GM19193 (cell line): Measurements from ENCODE around the gene IHH.

Source experiments
- POLR2A ChIP-seq: IDR thresholded peaks from 4 replicates; pipeline ENCODE4 v1.6.1; 2011; ENCODE audit not compliant: insufficient read depth, insufficient read length; ENCODE audit errors: extremely low read depth

The IHH gene

DNA sequence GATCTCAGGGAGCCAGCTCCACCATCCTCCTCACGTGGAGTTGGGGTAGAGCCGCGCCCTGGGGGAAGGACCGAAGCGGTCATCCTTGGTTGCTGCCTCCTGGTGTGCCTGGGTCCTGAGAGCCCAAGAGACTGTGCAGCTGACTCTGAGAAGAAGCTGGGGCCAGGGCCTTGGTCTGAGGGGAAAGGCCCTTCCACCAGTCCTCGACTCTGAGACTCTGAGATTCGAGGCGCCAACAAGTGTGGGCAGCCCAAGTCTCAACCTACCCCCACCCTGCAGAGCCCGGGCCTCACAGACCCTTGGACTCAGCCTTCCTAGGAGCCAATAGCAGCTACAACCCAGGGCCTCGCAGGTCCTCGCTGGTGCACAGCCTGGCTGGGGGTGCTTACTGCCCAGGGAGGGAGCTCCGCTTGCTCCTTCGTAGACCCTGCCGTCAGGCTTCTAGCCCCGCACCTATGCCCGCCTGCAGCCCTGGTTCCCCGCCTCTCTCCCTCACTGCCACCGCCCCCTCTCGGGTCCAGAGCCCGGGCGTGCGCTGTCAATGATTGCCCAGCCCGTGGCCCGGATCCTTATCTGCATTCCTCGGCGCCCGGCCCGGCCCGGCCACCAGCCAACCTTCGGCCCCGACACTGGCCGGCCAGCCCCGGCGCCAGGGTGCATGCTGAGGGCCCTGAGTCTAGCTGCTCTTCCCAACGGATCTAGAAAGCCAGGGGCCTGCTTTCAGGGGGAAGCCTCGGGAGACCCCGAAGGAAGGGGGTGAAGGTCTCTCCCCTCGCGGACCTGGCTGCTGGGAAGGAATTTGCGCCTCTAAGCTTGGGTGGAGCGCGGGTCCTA is 2.0 kb downstream of the IHH start:
- no peak for TF ChIP-seq POLR2A

DNA sequence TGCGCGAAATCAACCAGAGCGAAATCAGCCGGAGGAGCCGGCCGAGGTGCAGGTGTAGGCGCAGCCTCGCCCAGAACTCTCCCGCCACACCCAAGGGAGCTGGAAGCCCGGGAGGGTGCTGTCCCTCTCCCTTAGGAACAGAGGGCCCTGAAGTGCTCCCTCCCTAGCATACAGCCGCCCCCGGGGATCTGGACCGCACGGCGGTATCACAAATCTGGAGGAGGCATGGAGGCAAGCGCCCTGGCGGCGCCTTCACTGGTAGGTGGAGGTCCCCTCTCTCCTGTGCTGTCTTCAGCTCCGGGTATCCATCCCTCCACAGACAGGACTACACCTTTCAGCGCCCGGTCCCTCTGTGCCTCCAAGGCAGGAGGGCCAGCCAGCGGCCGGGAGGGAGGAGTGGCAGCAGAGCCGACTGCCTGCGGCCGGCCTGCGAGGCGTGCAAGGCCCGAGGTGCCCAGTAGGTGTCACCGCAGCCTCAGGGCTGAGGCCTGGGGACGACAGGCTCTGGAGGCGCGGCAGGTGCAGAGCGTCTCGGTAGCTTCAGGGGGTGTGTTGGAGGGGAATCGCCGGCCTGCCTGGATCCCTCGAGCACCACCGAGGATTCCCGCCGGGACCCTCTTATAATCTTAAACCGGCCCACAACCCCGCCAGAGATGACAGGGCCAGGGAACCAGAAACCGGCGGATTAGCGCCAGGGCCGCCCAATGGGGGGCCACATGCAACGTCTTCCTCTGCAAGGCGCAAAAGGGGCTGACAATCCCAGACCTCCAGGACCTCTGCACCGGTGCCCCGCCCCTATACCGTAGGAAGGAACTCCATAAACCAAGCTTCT is 2.8 kb downstream of the IHH start:
- no peak for TF ChIP-seq POLR2A

- TF ChIP-seq POLR2A, result no peak
Measured at GRCh38 chr2:219056896-219057708, 3.6 kb downstream of the IHH start.

DNA sequence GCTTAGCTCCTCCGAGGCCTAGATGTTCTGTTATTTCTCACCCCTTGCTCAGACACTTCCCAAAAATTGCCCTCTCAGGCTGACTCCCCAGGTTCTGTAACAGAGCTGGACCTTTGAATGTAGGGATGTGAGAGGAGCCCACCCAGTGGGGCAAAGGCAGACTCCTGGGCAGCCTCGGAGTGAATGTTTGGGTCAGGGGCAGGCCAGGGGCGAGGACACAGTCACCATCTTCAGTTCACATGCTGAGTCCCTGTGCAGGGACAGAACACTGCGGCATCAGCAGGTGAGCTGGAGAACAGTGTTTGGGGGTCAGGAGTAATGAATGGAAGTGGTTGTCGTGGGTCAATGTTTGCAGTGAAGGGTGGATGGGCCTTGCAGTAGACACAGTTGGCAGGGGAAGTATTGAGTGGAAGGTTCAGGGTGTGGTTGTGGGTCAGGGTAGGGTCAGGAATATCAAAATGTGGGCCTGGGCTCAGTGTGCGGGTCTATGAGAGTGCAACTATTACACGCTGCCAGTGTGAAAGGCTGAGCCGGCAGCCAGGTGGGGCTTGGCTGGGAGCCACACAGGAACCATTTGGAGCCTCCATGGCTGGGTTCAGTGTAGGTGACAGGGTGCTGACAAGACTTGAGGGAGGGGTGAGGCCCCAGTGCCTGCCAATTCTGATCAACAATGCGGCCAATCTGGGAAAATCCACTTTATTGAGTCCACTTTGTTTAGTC is 4.4 kb downstream of the IHH start:
- TF ChIP-seq POLR2A, result no peak

GRCh38 chr2:219054956-219055903 is 5.5 kb downstream of the IHH start:
- no peak for TF ChIP-seq POLR2A

GRCh38 chr2:219049282-219049681 is 11.4 kb downstream of the IHH start:
- TF ChIP-seq POLR2A, result no peak

DNA sequence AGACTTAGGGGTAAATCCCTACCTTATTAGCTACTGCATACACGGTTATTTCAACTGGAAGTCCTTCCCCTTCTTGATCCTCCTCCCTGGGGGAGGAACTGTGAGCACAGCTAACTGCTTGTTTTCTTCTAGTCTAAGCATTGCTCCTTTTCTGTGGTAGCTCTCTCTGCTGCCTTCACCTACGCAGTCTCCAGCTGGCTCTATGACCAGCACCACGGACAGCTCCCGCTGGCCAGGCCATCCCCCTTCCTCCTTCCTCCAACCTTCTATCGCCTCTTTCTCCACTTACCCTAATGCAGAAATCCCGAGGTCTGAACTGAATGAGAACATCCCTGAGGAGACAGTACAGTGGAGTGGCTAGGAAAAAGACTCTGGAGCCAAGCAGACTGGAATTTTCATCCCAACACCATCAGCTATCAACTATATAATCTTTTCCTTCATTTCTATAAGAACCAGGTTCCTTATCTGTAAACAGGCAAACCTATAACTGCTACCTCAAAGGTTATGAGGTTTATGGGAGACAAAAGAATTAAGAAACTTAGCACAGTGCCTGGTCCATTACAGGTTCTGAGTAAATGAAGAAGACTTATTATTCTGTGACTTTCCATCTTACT is 14.7 kb downstream of the IHH start:
- TF ChIP-seq POLR2A, result no peak

GRCh38 chr2:219042750-219043149 is 18.0 kb downstream of the IHH start:
- TF ChIP-seq POLR2A, result no peak

GRCh38 chr2:219042157-219042556 is 18.6 kb downstream of the IHH start:
- TF ChIP-seq POLR2A, result no peak

DNA sequence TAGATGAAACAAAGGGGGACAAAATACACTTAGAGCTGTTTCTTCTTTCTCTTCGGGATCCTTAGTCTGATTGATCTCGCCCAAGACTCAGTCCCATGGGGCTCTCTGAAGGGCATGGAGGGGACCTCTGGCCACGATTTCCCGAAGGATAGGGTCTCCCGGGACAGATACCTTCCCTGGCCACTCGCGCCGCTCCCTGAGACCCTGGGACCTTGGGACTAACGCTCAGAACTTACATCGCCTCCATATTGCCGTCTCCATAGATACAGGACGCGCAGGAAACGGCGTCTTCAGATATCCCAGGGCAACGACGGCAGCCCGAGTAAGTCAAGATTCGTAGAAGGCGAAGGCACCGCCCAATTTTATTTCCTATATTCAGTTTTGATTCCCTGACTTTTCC is 19.5 kb downstream of the IHH start, which contains the start of gene CFAP65:
CFAP65 (minus strand) TSS at position 265 of the 400 bp plus-strand sequence. CDS start 2,468 bp downstream, outside the sequence.
- no peak for TF ChIP-seq POLR2A

DNA sequence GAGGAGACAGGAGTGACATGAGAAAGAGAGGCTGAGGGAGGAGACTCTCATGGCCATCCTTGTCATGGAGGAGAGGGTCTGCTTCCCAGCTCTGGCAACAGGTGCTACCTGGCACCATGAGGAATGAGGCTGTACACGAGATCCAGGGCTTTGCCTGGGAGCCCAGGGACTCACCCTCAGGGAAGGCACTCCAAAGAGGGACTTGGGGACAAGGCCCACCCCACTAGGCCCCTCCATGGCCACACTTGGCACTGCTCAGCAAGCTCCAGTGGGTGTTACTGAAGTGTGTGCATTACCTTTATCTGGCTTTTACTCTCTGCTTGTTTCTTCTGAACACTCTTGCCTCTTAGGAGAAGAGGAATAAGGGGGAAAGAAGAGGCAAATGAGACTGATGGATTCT is 22.1 kb downstream of the IHH start:
- no peak for TF ChIP-seq POLR2A

DNA sequence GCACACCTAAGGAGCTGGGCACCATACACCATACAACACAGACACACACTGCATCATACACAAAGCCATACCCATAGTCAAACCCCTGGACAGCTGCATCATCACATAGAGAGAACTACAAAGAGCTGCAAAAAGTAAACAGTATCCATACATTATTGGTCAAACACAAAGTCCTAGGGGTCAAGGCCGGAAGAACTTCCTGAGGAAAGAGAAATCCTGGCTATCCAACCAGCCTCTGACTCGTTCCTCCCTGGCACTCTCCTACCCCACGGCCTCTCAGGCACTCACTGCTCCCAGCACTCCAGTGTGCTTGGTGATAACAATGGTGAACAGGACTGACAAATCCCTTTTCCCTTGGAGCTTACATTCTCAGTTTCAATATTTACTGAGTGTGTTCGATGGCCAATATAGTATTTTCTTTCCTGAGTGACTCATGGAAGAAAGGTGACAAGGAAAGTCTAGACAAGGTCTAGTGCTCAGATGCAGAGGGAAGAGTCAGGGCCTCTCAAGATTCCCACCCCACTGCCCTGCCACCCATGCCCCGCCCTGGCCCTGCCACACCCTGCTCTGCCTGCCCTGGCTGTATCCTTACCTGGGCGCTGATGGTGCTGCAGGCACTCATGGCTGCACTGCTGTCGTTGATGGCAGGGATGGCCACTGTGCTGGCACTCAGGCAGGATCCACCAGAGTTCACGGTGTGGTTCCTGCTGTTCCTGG is 22.8 kb downstream of the IHH start:
- no peak for TF ChIP-seq POLR2A
